ENCODE data around the gene TCFL5. TPM values are rescaled to one million over a fixed set of nuclear protein-coding genes. Genes with fewer than 3 reads are reported as not detected.

TCFL5 gene
- total and polyA plus RNA-seq, 2 donors (not counting 3 experiments of a cell fraction or from before 2014, with no cell fraction given) = 4.4 to 11.1 TPM

- no peaks in the 10 kb centered on the region for H3K9me3 ChIP-seq (replicated peaks; ENCODE audit: control insufficient read depth, insufficient read depth, low read length)
- no peak overlapping the region for H2AFZ ChIP-seq (ENCODE audit: low read depth, low read length)
- H3K9me1 ChIP-seq (replicated peaks; ENCODE audit: control insufficient read depth, extremely low read depth, insufficient read depth, low read length) = no peaks in the 10 kb centered on the region
- H3K27ac ChIP-seq (ENCODE audit: insufficient read depth, low read depth, low read length) = no peak overlapping the region
- intact Hi-C loops (cut with micrococcal nuclease) = no loop called here
- peaks cover 4% of the 10 kb centered on the region for H3K4me1 ChIP-seq (ENCODE audit: control insufficient read depth, extremely low read depth, insufficient read depth, low read length)
- DNase-seq (ENCODE audit: low read depth, low spot score) (no peak), FAIRE-seq (no peak)
- TF ChIP-seq, protein P1, sequence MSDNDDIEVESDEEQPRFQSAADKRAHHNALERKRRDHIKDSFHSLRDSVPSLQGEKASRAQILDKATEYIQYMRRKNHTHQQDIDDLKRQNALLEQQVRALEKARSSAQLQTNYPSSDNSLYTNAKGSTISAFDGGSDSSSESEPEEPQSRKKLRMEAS (IDR thresholded peaks at IDR 0.05; ENCODE audit: insufficient read depth, insufficient read length) = no peak
- no peak for TF ChIP-seq FOS (IDR thresholded peaks at IDR 0.05; ENCODE audit: borderline replicate concordance, insufficient read depth, low read length)
- TF ChIP-seq JUN (IDR thresholded peaks at IDR 0.05; ENCODE audit: borderline replicate concordance, insufficient read depth, insufficient read length, low read depth) = no peak
- TF ChIP-seq GATA2 (IDR thresholded peaks at IDR 0.05; ENCODE audit: insufficient read depth, insufficient read length, low read depth, low read length) = no peak
- TF ChIP-seq EZH2 (IDR thresholded peaks at IDR 0.05; ENCODE audit: borderline replicate concordance, low read depth, low read length, severe bottlenecking) = no peak
- TF ChIP-seq, protein P2, sequence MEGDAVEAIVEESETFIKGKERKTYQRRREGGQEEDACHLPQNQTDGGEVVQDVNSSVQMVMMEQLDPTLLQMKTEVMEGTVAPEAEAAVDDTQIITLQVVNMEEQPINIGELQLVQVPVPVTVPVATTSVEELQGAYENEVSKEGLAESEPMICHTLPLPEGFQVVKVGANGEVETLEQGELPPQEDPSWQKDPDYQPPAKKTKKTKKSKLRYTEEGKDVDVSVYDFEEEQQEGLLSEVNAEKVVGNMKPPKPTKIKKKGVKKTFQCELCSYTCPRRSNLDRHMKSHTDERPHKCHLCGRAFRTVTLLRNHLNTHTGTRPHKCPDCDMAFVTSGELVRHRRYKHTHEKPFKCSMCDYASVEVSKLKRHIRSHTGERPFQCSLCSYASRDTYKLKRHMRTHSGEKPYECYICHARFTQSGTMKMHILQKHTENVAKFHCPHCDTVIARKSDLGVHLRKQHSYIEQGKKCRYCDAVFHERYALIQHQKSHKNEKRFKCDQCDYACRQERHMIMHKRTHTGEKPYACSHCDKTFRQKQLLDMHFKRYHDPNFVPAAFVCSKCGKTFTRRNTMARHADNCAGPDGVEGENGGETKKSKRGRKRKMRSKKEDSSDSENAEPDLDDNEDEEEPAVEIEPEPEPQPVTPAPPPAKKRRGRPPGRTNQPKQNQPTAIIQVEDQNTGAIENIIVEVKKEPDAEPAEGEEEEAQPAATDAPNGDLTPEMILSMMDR (IDR thresholded peaks at IDR 0.05; ENCODE audit: extremely low read depth in 1 of 2, insufficient read depth in 1 of 2, low read depth in 1 of 2, low read length in 2 of 2) = no peak
- TF ChIP-seq POLR2AphosphoS5 (IDR thresholded peaks at IDR 0.05; ENCODE audit: insufficient read depth, low read depth, low read length) = no peak
- no peak for TF ChIP-seq POLR2A (IDR thresholded peaks at IDR 0.05; ENCODE audit: low read depth, low read length)
- peaks cover 10% of the 10 kb centered on the region for H3K79me2 ChIP-seq (ENCODE audit: control insufficient read depth, insufficient read depth, low read length)
- ChIA-PET POLR2A (no interaction called here), CTCF (interaction anchor here (1.1 kb wide), 1 partner anchor 9 kb away, joined by 3 read pairs; no protein-coding TSS in a partner anchor)
- H3K9ac ChIP-seq (replicated peaks; ENCODE audit: extremely low read depth, insufficient read depth, low read length) = no peak overlapping the region
- H4K20me1 ChIP-seq (replicated peaks; ENCODE audit: control insufficient read depth, extremely low read depth, insufficient read depth, low read length) = no peaks in the 10 kb centered on the region
- H3K27me3 ChIP-seq (ENCODE audit: control insufficient read depth in 2 of 2, insufficient read depth in 2 of 2, low read length in 2 of 2) = no peaks in the 10 kb centered on the region
- peaks cover 3 to 12% of the 10 kb centered on the region in 2 experiments for H3K36me3 ChIP-seq (ENCODE audit: control insufficient read depth in 2 of 2, extremely low read depth in 1 of 2, insufficient read depth in 2 of 2, low read length in 2 of 2)
- H3K4me3 ChIP-seq (replicated peaks in 1 of 3; ENCODE audit: insufficient read depth in 1 of 3, low read depth in 1 of 3, low read length in 3 of 3) = no peak overlapping the region
- no peak overlapping the region for H3K4me2 ChIP-seq (ENCODE audit: insufficient read depth, low read length)
- dilution Hi-C loops (cut with MboI; ENCODE audit: extremely low pct_ligation_motif_present, low sequenced_read_pairs) = no loop called here
- BruUV-seq (replicated peaks) = no TSS peak
Observed at GRCh38 chr20:62855120-62855519, 6.5 kb downstream of the TCFL5 start.

All from endothelial cell of umbilical vein (primary cell).